CD4-positive, alpha-beta T cell treated with Interleukin-6 at 100 ng/mL for 8 hours (primary cell): ENCODE measurements around the gene CAPN11.

Experiments
- DNase-seq: peaks from one replicate; pipeline ENCODE4 v3.0.0-alpha.2; 2020; ENCODE audit warnings: mixed read lengths, low spot score

The CAPN11 gene

DNA sequence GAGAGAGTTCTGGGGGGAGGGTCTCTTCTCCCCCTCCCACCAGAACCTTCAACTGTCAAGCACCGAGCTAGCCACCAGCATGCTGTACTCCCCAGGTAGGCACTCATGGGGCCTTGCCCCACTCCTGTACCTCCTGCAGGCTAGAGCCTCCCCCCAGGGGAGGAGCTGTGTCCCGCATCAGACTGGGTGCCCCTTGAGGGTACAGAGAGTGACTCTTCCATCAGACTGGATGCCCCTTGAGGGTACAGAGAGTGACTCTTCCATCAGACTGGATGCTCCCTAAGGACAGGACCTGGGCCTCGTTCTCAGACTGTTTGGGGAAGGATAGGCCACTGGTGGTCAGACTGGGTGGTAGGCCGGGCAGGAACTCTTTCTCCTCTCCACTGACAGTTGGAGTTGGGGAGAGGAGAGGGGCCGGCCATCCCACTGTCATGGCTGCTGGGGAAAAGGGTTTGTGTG lies at the start of gene CAPN11:
Gene CAPN11 (plus strand): TSS at position 51 of the 459 bp plus-strand sequence. CDS start 29 bp downstream, at position 80.
- no peak for DNase-seq

DNA sequence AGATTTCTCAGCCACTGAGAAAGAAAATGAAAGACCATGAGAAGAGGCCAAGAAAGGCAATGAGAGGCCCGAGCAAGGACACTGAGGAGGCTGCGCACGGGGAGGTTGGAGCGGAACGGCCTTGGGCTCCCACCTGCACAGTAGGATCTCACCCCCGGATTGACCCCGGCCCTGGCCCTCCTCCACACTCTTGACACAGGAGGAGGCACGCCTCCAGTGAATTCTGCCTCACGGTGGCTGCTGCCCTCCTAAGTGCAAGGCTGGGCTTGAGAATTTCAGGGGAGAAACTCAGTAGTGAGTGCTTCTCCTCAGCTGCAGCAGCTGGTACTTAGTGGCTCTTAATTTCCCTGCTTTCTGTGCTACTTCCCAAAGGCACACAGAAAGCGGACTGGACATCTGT lies 49.4 kb upstream of the CAPN11 start:
- DNase-seq = no peak

DNA sequence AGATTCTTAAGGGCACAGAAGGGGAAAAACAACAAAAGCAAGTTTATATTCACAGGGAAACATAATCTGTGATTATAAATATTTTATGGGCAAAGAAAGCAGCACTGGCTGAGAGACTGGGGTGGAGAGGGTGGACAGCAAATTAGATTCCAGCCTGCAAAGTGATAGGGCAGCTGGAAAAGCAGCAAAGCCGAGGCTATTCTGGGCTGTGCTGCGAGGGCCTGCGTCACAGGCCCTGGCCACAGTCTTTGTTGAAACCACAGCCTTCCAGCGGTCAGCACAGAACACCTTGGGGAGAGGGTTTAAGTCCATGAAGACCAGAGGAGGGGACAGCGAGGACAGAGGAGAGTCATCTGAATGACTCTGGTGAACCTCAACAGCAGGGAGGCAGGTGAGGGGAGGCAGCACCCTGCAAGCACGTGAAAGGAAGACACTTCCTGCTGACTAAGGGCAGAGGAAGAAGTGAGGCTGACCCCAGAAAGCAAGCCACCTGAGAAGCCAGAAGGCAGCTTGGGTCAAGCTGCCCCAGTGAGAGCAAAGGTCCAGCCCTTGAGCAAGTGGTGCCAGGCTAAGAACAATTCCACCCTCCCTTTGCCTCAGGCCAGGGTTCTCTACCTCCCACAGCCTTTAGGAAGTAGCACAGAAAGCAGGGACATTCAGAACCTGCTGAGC lies 48.5 kb upstream of the CAPN11 start:
- DNase-seq = no peak

DNA sequence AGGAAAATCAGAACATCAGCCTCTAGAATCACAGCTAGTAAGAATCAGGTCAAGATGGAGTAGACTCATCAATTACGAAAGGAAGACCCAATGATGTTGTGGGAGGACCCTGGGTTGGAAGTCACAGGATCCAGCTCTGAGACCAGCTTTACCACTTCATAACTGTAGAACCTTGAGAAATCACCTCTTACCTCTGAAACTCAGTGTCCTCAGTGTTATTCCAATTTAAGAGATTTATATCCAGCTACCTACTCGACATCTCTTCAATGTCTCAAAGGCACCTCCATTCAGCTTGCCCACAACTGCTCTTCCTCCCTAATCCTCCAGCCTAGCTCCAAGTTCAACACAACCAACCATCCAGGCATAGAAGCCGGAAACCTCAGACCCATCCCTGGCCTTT lies 47.7 kb upstream of the CAPN11 start:
- DNase-seq = no peak

DNA sequence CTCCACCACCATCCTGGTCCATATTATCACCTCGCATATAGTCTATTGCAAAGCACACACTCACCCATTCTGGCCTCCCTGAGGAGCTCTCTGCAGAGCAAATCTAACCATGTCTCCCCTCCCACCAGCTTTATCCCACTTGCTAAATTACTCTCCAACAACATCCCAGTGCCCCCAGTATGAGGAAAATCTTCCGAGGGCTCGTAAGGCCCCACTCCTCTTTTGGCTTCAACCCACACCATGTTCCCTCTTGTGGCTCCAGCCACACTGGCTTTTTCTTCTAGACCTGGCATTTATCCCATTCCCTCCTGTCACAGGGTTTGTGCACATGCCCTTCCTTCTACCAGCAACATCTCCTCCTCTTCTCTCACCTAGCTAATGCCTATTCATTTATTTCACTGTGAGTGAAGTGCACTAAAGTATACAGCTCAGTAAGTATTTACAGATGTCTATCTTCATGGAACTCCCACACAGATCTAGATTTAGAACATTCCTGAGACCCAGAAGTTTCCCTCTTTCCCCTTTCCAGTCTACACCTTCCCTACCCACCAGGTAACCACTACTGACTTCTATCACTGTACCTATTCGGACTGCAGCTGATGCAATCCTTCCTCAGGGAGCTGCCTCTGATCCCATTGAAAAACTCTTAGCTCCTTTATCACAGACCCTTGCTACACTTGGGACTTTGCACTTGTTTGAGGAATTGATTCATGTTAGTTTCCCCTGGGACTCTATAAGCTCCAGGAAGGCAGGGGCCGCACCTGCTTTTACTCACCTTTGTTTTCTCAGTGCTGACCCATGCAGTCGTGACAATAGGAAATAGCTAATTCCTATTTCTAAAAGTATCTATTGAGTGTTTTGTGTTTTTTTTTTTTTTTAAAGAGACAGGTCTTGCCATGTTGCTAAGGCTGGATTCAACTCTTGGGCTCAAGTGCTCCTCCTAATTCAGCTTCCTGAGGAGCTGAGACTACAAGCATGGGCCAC lies 46.9 kb upstream of the CAPN11 start:
- no peak for DNase-seq

DNA sequence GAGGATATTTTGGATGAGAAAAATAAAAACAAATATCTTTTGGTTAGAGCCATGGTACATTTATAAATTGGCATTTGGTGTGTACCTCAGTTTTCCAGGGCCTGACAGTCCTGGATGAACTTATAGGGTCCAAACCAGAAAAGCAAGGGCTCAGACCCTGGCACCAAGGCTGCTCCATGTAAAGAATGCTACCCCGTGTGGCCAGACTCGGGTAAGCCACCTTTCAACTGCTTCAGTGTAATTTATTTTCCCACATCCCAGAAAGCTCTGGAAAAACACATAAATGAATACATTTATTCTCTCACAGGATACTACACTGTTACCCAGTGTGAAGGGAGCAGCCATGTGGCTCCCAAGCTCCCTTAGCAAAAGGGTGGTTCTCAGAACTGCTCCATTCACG lies 45.2 kb upstream of the CAPN11 start:
- no peak for DNase-seq

DNA sequence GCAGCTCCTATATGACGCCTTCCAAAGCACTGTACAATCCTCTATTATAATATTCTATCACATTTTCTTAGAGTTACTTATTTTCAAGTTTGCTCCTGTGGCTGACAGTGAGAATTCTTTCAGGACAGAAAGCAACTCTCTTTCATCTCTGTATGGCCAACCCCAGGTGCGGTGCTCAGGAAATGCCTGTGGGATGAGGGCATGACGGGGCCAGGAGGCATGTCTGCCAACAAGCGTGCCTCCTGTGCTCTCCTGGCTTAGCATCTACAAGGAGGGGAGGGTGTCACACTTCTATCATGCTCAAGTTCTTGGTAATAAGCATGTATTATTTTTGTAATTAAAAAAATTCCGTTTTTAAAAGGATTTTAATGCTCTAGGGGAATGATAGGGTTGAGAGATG lies 42.8 kb upstream of the CAPN11 start:
- DNase-seq = no peak

DNA sequence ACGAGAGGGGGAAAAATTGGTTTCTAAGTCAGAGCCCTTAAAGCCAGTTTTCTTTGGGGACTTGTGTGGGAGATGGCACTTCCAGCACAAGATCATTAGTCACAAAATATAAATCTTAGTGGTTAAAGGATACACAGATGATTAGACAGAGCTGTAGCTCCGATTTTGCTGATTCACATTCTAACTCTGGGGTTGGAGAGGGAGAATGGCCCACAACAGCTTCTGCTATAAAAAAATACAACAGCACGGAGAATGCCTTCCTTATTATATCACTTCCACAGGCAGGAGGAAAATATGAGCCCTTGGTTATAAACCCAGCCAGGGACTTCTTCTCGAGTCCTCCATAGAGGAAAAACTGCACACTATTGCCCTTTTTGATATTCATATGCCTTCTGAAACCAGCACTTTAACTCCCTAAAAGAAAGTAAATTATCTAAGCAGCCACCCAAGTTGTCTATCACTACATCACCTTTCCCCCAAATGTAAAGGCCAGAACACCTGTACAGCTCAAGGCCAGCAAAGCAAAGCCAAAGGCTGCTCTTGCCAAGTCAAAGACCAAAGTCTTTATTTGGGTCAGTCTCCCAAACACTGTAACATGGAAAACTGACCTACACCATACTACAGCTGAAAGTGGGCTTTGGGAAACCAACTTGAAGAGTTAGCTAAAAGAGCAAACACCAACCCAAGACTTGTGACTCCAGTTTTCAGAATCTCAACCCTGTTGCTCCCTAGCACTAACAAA lies 41.8 kb upstream of the CAPN11 start:
- no peak for DNase-seq

DNA sequence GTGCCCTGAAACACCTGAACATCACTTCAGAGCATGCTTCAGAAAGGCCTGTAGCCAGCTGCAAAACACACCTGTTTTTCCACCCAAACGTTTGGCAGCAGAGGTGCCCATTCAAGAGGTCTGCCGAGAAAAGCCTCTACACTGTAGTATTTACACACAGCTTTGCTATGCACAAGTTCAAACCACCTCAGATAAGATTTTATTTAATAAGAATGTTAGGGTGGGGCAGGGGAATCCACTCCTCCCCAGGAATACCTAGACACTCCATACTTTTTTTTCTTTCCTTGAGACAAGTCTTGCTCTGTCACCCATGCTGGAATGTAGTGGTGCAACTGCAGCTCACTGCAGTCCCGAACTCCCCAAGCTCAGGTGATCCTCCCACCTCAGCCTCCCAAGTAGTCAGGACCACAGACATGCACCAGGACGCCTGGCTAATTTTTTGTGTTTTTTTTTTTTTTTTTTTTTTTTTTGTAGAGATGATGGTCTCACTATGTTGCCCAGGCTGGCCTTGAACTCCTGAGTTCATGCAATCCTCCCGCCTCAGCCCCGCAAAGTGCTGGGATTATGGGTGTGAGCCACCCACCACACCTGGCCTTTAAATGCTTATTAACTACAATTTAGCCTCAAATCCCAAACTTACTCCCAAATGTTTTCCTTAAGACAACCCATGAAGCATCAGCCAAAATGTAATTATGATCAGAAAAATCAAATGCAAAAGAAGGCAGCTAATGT lies 41.1 kb upstream of the CAPN11 start:
- DNase-seq = no peak

DNA sequence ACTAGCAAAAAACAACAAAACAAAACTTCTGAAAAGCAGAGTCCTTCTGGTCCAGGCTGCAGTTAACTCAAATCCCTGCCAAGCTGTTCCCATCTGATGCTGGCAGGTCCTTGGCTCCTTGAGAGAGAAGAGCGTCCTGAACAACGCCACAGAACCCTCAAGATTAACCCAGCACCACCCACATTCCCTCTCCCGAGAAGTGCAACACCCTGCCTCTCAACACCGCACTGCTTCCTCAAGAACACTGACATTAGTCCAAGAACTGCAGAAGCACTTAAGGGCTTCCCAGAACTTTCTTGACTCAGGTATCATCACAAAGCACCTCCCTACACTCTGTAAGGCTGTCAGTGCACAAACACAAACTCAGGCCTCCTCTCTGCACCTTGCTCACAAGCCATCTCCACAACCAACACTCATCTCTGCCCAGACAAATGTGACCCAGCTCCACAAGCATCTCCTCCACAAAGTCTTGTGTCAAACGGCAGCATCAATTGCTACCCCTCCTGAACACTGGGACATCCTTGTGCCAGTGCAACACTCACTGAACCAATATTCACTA lies 38.8 kb upstream of the CAPN11 start:
- no peak for DNase-seq

DNA sequence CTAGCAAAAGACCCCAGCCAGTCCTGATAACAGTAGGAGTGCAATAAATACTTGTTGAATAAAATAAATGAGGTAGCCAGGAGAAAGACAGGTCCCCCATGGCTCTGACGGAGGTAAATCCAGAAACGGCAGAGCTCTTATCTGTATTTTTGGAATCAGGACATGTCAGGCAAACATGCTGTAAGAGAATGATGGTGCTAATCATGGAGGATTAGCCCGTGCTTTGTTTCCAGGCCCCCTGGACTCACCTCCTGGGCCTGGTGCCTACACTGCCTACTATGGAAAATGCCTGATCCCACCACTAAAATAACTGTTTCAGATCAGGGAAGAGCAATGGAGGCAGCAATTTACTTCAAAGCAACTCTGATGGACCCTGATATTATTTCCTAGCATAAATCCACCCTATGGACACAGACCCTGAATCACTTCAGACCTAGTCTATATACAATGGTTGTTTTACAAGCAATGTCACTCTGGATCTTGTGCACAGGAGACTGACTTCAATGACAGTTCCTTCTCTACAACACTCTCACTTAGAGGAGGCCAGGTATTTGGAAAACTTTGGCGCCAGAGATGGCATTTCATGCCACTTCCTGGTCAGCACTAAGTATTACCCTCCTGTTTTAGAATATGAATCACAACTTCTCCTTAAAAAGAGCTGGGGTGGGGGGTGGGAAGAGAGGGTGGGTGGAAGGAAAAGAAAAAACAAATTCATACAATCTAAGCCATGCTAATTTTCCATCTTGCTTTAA lies 37.8 kb upstream of the CAPN11 start:
- DNase-seq = no peak

DNA sequence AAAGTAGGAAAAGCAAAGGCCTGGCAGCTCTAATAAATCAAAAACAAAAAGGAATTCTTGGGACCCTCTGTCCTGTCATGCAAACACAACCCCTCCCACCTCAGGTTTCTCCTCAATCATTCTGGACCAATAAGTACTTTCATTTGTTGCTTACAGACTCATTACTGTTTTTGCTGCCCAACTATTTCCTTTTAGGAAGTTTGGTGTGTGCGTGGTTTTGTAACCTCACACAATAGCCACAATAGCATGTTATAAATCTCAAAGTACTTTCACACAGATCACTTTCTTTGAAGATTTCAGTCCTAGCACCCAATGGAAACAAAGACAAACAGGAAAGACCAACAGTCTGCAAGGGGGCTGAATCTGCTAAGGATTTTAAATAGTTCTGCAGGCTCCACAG lies 35.8 kb upstream of the CAPN11 start:
- DNase-seq = peak; percentile 21

DNA sequence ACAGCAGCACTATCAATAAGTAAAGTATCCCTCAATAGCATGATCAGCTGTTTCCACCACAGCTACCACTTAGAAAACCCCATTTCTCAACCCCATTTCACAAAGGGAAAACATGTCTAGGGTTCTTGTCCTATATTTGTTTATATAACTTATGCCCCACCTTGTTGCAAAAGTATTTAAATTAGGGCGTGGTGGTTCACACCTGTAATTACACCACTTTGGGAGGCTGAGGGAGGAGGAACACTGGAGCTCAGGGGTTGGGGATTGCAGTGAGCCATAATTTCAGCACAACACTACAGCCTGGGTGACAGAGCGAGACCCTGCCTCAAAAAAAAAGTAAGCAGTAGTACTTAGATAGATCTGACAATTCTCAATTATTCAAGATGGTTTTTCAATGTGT lies 35.1 kb upstream of the CAPN11 start:
- DNase-seq = no peak

DNA sequence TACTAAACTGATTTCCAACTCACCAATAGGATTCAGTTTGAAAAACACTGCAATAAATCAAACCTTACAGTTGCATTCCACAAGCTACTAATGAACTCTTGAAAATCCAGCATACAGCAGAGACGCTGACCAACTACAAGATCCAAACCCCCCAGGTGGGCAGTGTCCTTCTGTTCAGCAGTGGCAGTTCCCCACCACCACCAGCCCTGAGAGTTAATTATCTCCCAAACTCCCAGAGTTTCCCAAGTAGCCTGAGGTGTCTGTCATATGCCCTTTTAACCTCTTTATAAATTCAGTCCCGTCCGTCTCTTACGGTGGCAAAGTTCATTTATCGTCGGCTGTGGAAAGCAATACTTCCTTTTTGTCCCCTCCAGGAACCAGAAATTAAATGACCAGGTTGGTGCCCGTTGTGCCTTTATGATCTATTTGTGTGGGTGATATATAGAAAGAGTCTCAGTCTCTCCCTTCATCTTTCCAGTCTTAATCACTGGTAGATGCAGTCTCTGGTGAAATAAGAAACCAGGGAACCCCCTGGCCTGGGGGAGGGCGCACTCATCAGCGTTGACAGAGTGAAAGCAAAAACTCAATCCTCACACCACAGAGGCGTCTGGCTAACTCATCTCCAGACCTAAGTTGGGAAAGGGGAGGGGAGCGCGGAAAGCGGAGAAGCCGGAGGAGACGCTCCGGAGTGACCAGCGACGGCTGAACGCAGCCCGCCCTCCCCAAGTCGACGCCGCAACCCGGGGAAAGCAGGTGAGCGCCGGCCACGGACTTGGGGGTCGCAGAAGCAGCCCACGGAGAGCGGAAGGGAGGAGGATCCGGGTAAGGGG lies 32.1 kb upstream of the CAPN11 start:
- DNase-seq = peak; percentile 55

DNA sequence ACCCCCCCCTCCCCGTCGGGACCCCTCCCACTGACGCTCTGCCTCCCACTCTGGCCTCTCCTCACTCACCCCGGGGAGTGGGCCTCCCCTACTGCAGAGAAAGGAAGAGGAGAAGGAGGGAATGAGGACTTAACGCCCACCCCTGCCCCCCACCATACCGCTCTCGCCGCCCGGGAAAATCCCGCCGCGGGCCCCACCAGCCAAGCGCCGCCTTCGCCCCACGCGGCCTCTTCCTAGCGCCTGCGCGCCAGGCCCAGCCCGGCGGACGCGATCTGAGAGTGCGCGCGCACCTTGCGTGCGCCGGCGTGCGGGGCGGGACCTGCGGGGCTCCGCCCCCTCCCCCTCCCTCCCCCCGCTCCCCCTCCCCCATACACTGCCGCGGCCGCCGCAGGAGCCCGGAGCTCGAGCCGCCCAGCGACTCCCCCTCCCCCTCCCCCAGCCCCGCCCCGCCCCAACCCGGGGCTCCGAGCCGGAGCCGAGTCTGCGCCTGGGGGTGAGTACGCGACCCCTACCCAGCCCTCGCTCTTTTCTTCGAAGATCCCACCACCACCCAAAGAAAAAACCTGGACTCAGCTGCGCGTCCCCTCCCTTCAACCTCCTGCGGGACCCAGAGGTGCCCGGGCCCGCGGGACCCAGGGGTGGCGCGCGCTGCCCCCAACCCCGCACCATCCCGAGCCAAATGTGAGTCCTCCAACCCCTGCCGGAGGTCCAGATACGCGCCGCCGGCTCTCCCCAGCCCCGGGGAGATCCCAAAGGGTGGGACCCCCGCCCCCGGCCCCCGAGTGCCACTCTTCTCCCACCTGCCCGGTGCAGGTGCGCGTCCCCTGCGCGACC lies 31.2 kb upstream of the CAPN11 start, which contains the start of the genes MRPL14 and TMEM63B:
Gene MRPL14 (minus strand): TSS at position 267 of the 834 bp plus-strand sequence. CDS start 10,841 bp downstream, outside the sequence.
Gene TMEM63B (plus strand): TSS at position 369 of the 834 bp plus-strand sequence. CDS start 7,031 bp downstream, outside the sequence.
- peak; percentile 88 for DNase-seq

DNA sequence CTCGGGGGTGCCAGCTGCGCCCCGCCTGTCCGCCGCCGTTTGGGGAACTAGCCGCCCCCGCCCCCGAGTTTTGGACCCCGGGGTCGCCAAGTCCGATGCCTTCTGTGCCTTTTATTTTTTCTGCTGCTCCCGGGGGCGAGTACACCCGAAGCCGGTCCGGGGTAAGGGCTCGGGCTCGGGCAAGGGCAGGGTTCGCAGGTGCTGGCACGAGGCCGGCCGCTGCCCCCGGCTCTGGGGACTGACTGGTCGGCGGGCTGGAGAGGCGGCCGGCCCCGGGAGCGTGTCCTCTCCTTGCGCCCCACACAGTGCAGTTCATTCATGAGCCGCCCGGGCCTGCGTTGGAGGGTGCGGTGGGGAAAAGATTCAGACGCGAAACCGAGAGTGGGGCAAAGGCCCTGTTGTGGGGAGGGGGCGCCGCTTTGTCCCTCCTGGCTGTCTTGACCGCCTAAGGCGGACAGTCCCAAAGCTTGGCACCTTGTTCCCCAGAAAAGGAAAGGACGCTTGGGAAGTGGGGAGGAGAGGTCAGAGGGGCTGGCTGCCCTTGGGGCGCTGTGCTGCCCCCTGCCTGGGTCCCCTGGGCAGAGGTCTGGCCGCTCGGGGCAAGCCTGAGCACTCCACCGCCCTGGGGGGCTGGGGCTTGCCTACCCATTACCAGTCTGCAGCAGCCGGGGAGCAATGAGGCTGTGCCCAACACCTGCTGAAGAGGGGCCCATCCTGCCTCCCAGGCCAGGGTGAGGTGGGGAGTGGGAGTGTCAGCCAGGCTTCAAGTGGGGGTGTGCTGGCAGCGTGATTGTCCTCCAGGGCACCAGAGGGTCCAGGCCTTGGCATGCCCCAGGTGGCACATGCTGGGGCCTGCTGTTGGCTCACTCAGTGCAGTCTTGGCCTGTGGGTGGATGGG lies 30.4 kb upstream of the CAPN11 start:
- no peak for DNase-seq

DNA sequence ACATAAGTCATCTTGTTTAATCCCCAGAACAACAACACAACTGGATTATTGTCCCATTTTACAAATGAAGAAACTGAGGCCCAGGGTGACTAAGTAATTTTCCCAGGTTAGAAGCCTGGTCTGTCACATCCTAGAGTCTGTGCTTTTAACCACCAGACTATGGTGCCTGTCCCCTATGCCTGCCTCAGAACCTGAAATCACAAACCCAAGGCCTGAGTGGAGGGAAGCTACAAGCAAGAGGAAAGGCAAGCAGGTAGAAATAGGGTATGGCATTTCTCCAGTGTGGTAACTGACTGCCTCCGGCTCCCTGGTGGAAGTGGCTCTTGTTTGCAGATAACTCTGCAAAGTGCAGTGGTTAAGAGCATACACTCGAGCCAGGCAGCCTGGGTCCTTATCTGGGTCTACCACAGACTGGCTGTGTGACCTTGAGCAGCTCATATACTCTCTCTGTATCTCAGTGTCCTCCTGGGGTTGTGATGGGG lies 28.7 kb upstream of the CAPN11 start:
- no peak for DNase-seq
